Fibroblast of pulmonary artery (primary cell): ENCODE measurements around the gene FNBP1L.

Experiments used
- DNase-seq: peaks from one replicate; pipeline ENCODE4 v3.0.0-alpha.2; 2010; ENCODE audit warnings: low read depth
- H3K4me3 ChIP-seq: replicated peaks from 2 replicates; pipeline ENCODE4 v1.5.1; 2011; ENCODE audit warnings: low read depth, mild to moderate bottlenecking, control low read depth, low read length, moderate library complexity
- TF ChIP-seq, protein P1 (sequence below): IDR thresholded peaks from 2 replicates; pipeline ENCODE4 v1.5.1; 2011; ENCODE audit warnings: mild to moderate bottlenecking, control low read depth, low read length, inconsistent platforms; ENCODE audit errors: missing control alignments

Gene FNBP1L

DNA sequence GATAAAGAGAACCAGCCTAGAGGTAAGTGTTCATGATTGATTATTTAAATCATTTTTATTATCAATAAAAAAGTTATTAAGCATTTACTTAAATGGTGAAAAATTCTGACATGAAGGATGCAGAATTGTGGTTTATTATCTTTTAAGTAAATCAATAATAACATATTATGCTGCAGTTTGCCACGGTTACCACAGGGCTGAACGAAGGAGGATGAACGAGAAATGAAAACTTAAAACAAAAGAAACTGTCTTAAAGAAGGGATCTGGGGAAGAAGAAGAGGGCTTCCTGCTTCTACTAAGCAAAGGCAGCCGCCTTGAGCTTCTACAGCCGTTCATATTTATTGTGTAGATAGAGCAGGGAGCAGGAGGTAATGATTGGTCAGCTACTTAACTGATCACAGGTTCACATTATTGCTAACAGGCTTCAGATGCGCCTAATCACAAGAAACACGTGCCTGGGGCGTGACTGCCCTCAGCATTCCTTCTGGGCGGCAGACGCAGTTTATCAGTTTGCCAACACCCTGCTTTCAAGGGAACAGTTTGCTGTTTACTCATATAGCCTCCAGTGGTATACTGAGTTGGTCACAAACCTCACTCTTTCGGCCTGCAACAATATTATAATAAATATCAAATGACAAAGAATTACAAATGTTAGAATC is 5.8 kb upstream of the FNBP1L start:
- no peak for DNase-seq
- TF ChIP-seq, protein P1, sequence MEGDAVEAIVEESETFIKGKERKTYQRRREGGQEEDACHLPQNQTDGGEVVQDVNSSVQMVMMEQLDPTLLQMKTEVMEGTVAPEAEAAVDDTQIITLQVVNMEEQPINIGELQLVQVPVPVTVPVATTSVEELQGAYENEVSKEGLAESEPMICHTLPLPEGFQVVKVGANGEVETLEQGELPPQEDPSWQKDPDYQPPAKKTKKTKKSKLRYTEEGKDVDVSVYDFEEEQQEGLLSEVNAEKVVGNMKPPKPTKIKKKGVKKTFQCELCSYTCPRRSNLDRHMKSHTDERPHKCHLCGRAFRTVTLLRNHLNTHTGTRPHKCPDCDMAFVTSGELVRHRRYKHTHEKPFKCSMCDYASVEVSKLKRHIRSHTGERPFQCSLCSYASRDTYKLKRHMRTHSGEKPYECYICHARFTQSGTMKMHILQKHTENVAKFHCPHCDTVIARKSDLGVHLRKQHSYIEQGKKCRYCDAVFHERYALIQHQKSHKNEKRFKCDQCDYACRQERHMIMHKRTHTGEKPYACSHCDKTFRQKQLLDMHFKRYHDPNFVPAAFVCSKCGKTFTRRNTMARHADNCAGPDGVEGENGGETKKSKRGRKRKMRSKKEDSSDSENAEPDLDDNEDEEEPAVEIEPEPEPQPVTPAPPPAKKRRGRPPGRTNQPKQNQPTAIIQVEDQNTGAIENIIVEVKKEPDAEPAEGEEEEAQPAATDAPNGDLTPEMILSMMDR: no peak
- no peak overlapping the region for H3K4me3 ChIP-seq

DNA sequence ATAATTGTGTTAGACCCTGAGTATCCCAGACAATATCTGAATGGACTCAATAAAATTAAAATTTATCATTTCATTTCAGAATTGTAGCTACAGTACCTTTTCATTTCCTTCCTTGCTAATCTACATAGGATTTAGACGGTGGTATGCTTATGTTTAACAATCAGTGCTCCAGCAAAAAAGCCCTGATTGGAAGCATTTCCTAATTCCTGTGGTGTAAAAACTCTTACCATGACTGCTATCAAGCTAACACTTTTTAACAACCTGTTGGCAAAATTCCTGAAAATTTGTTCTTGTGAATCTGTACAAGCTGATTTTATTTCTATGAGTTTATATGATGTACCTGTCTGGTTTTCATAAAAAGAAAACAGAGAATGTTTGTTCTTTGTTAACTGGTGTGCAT is 5.2 kb upstream of the FNBP1L start:
- no peak for DNase-seq
- TF ChIP-seq, protein P1: no peak
- H3K4me3 ChIP-seq: no peak overlapping the region

DNA sequence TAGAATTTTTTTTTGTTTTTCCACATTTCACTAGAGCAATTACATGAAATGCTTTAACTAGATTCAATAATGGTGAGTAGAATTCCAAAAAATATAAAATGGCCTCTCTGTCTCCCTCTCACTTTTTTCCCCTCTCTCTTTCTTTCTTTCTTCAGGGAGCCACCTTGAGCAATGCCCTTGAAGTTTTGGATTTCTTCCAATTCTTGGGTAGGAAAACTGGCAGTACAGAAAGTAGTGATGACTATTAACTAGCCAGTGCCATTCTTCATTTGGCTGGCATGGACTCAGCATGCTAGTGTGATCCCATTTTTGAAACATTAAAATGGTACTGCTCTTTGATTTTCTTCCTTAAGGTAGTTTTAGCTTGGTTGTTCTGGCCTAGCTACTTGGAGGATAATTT is 4.5 kb upstream of the FNBP1L start:
- H3K4me3 ChIP-seq: no peak overlapping the region
- TF ChIP-seq, protein P1: no peak
- DNase-seq: no peak

DNA sequence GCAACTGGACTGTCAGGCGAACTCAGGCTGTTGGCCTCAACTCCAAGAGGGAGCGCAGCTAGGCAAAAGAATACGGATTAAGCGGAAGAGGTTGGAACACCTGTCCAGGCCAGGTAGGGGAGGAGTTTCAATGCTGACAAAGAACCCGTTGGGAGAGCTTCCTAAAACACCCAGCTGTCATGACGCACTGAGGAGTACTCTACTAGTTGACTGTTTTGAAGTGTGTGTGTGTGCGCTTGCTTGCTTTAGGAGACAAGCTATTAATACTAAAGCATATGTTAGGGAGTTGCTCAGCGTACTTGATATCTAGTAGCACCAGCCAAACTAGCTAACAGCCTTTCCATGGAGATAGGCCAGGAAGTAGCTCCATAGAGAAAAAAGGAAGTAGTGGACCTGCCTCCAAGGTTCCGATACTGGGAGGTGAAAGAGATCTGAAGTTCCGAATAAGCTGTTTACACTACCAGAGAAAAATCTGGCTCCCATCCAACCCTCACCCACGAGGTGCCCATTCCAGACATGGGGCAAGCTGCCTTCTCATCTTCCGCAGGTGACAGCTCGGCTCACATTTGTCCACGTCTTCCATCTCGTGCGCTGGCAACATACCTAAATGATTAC is 974 bp upstream of the FNBP1L start:
- peak; percentile 15 for DNase-seq
- H3K4me3 ChIP-seq: peak overlapping the region; percentile 88
- TF ChIP-seq, protein P1: no peak

DNA sequence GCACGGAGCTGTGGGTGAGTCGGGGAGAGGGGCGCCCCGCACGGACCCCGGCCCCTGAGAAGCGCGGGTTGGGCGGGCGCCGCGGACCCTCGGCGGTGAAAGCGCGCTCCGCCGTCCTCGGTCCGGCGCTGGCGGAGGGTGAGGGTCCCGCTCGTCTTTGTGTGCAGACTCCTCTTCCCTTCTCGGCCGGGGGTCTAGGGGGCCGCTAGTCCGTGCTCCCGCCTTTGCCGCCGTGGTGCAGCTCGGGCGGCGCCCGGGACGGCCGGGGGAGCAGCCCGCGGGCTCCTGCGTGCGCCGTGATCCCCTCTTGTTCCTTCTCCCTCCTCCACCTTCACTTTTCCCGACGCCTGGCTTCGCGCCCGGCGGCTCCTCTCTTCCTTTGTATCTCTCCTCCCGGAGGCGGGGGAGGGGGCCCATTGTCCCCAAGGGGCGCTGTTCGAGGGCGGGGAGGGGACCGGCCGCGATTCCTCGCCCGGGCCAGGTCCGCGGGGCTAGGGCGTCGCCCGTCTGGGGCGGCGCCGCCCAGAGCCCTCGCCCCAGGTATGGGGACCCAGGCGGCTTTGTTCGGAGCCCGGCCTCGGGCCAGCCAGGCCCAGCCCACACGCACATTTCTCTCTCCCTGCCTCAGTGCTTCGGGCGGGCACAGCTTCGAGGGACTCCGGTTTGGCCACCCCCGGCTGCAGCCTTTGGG is 519 bp downstream of the FNBP1L start:
- DNase-seq: peak; percentile 34
- TF ChIP-seq, protein P1: no peak
- H3K4me3 ChIP-seq: peak overlapping the region; percentile 88

- TF ChIP-seq, protein P1: no peak
- peak; percentile 67 for DNase-seq
- peak overlapping the region; percentile 88 for H3K4me3 ChIP-seq
These were observed 1.3 kb downstream of the FNBP1L start for GRCh38 chr1:93448983-93449804.
